Spleen (tissue), 11 donors: ENCODE data around the gene CYP51A1. TPM values are rescaled to one million over a fixed set of nuclear protein-coding genes. Genes with fewer than 3 reads are reported as not detected.
A peak's percentile ranks its signal among the peaks of the same experiment; 100 is the strongest.

Source experiments
- DNase-seq: peaks from one replicate; pipeline ENCODE4 v3.0.0-alpha.2; 2020
- H3K27ac ChIP-seq, 8 donors: fragments of 200-600 bp; sonication (generic) in 7 of 8; 1 replicate in 4 of 8; 2 replicates in 4 of 8; pipeline versions ENCODE4 v1.5.0 to v1.8.0; 2016 to 2021; ENCODE audit warnings: inconsistent platforms in 4 of 8, mild to moderate bottlenecking in 4 of 8, moderate library complexity in 1 of 8
- H3K27me3 ChIP-seq, 7 donors: fragments of 200-600 bp; sonication (generic) in 6 of 7; replicated peaks in 1 of 7; 1 replicate in 4 of 7; 2 replicates in 3 of 7; pipeline versions ENCODE4 v1.5.0 to v1.8.0; 2016 to 2021; ENCODE audit warnings: inconsistent platforms in 3 of 7, mild to moderate bottlenecking in 1 of 7
- H3K36me3 ChIP-seq, 6 donors: fragments of 200-600 bp; sonication (generic) in 5 of 6; 1 replicate in 4 of 6; 2 replicates in 2 of 6; pipeline versions ENCODE4 v1.5.0 to v1.8.0; 2016 to 2021; ENCODE audit warnings: inconsistent platforms in 2 of 6
- H3K4me1 ChIP-seq, 6 donors: fragments of 200-600 bp; sonication (generic) in 5 of 6; 1 replicate in 3 of 6; 2 replicates in 3 of 6; pipeline versions ENCODE4 v1.5.0 to v1.8.0; 2016 to 2021; ENCODE audit warnings: inconsistent platforms in 3 of 6
- H3K4me3 ChIP-seq, 8 donors: fragments of 200-600 bp; sonication (generic) in 7 of 8; 1 replicate in 4 of 8; 2 replicates in 4 of 8; pipeline versions ENCODE4 v1.5.0 to v1.8.0; 2016 to 2021; ENCODE audit warnings: inconsistent platforms in 4 of 8, mild to moderate bottlenecking in 4 of 8, moderate library complexity in 2 of 8
- H3K9me3 ChIP-seq, 8 donors: fragments of 200-600 bp; sonication (generic) in 7 of 8; 1 replicate in 4 of 8; 2 replicates in 4 of 8; pipeline versions ENCODE4 v1.5.0 to v1.8.0; 2016 to 2021; ENCODE audit warnings: inconsistent platforms in 4 of 8
- POLR2A ChIP-seq, 3 donors: fragments of 450-650 bp; IDR thresholded peaks; one replicate each; pipeline ENCODE4 v1.5.1; 2017; ENCODE audit warnings: antibody characterized with exemption in 3 of 3, mild to moderate bottlenecking in 1 of 3
- POLR2AphosphoS5 ChIP-seq, 3 donors: sonication (generic); formaldehyde crosslinking; IDR thresholded peaks; one replicate each; pipeline ENCODE4 v1.5.1; 2017; ENCODE audit warnings: antibody characterized with exemption in 3 of 3
- WGBS, 5 donors: extraction: QIAGEN DNeasy Blood & Tissue Kit in 3 of 5; methylation state at CpG; one replicate each; pipeline versions ENCODE4 v1.1.5 to v1.1.7; 2013 to 2018; 5-methylcytosine and 5-hydroxymethylcytosine counted together
- intact Hi-C: fragments of 100-400 bp; cut with DNase I; formaldehyde crosslinking; loops from one replicate; pipeline ENCODE4 v1.15.0; 2023; ENCODE audit warnings: low total_unique reads
- polyA plus RNA-seq, 3 donors: library from polyadenylated mRNA; stranded (reverse); fragments of 200-250 nt; gene quantifications; one replicate each; pipeline ENCODE4 v1.2.1, GENCODE V29; 2013
- total RNA-seq, 7 donors: library from RNA; depleted of rRNA in 3 of 7; stranded (reverse); fragments of >200 nt in 3 of 7; fragmentation: NEBNext Ultra II Directional in 4 of 7; extraction: Animal tissue kit (Norgen Biotek cat#: 25700) in 4 of 7; gene quantifications; one replicate each; pipeline versions ENCODE4 v1.1.0 to v1.2.1, GENCODE V29; 2016 to 2021
- TF ChIP-seq, protein P1 (sequence below), 11 experiments: fragments of 200-600 bp in 7 of 11; fragments of 450-650 bp in 4 of 11; sonication (generic) in 4 of 11; IDR thresholded peaks in 8 of 11; conservative IDR thresholded peaks in 3 of 11; 1 replicate in 7 of 11; 2 replicates in 4 of 11; pipeline versions ENCODE4 v1.4.0 to v1.8.0; 2016 to 2021; ENCODE audit warnings: antibody characterized with exemption in 11 of 11, inconsistent platforms in 4 of 11, mild to moderate bottlenecking in 1 of 11
- donor health status: healthy with polysubstance abuse.
- donor health status: DM: no; HTN: no; CAD: no; lungs with moderate emphysema.
- donor health status: DM: no; HTN: no; CAD: no.
- donor health status: Bipolar disorder and iron deficiency.
- donor health status: healthy.
- donor health status: DM: no; HTN: no; CAD: no.
- donor health status: DM: yes; HTN: yes; CAD: no.

Gene CYP51A1
- total and polyA plus RNA-seq, 10 donors = 4.2 to 34.4 (median 24.3) TPM

DNA sequence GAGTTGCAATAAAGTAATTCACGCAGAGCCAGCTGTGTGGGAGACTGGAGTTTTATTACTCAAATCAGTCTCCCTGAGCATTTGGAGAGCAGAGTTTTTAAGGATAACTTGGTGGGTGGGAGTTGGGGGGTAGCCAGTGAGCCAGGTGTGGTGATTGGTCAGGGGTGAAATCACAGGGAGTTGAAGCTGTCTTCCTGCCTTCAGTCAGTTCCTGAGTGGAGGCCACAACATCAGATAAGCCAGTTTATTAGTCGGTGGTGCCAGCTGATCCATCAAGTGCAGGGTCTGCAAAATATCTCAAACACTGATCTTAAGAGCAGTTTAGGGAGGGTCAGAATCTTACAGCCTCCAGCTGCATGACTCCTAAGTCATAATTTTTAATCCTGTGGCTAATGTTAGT, 3.3 kb upstream of the CYP51A1 start:
- peaks cover 4 to 24% (median 18%) of the 10 kb centered on the region in 6 donors for H3K4me1 ChIP-seq
- H3K27me3 ChIP-seq = no peaks in the 10 kb centered on the region
- H3K9me3 ChIP-seq = no peaks in the 10 kb centered on the region
- no peak overlapping the region for H3K4me3 ChIP-seq
- 42 to 46% (median 43%) methylated on average over 2 of the region's 2 CpGs for WGBS, 5 donors
- intact Hi-C loops = no loop called here
- no peak for DNase-seq
- H3K27ac ChIP-seq = no peak overlapping the region
- no peaks in the 10 kb centered on the region for H3K36me3 ChIP-seq
- TF ChIP-seq, protein P1, sequence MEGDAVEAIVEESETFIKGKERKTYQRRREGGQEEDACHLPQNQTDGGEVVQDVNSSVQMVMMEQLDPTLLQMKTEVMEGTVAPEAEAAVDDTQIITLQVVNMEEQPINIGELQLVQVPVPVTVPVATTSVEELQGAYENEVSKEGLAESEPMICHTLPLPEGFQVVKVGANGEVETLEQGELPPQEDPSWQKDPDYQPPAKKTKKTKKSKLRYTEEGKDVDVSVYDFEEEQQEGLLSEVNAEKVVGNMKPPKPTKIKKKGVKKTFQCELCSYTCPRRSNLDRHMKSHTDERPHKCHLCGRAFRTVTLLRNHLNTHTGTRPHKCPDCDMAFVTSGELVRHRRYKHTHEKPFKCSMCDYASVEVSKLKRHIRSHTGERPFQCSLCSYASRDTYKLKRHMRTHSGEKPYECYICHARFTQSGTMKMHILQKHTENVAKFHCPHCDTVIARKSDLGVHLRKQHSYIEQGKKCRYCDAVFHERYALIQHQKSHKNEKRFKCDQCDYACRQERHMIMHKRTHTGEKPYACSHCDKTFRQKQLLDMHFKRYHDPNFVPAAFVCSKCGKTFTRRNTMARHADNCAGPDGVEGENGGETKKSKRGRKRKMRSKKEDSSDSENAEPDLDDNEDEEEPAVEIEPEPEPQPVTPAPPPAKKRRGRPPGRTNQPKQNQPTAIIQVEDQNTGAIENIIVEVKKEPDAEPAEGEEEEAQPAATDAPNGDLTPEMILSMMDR (IDR thresholded peaks at IDR 0.05 in 8 of 11, conservative IDR thresholded peaks at IDR 0.05 in 3 of 11) = no peak
- TF ChIP-seq POLR2AphosphoS5 (IDR thresholded peaks at IDR 0.05) = no peak
- no peak for TF ChIP-seq POLR2A (IDR thresholded peaks at IDR 0.05)

DNA sequence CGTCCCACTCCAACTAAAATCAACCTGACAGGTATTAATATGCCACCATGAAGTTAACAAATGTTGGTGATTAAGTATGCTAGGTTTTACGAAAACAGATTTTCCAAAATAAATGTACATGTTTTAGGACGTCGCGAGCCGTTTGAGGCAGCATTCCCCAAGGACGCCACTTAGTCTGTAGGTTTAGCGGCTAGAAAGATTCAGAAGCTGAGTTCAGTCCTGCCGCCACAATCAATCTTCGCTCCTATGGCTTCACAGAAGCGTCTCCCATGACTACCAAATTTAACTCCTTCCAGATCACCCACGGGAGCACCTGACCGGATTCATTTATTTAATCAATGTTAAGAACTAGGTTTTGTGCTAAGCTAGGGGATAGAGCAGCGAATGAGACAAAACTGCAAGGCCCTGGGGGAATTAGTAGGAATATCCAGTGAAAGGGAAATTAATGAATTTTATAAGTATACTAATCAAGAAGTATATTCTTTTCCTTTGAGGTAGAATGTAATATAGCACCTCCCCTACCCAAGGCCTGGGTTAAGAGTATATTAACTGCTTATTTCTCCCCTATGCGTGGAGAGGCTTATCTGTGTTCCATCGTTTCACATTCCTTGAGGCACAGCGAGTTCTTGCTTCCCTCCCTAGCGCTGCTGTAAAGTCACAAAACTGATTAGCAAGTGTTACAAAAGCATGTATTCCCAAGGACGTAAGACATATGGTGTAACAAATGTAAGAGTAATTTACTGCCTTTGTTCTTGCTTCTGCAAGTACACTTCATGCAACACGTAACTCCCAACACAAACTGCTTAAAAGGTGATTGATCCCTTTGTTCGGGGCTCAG, 994 bp upstream of the CYP51A1 start:
- no peak for TF ChIP-seq POLR2AphosphoS5 (IDR thresholded peaks at IDR 0.05)
- TF ChIP-seq POLR2A (IDR thresholded peaks at IDR 0.05) = no peak
- TF ChIP-seq, protein P1 (IDR thresholded peaks at IDR 0.05 in 8 of 11, conservative IDR thresholded peaks at IDR 0.05 in 3 of 11) = no peak
- H3K36me3 ChIP-seq = peaks cover 0 to 8% (median 0%) of the 10 kb centered on the region in 6 donors
- intact Hi-C loops = no loop called here
- no peaks in the 10 kb centered on the region for H3K27me3 ChIP-seq
- DNase-seq = no peak
- no peaks in the 10 kb centered on the region for H3K9me3 ChIP-seq
- H3K4me1 ChIP-seq = peaks cover 4 to 45% (median 27%) of the 10 kb centered on the region in 6 donors
- H3K27ac ChIP-seq = peak overlapping the region; percentile 88 to 97 (median 97)
- 33 to 39% (median 35%) methylated on average over 20 to 21 of the region's 21 CpGs for WGBS, 5 donors
- peak overlapping the region; percentile 74 to 98 (median 92) for H3K4me3 ChIP-seq

DNA sequence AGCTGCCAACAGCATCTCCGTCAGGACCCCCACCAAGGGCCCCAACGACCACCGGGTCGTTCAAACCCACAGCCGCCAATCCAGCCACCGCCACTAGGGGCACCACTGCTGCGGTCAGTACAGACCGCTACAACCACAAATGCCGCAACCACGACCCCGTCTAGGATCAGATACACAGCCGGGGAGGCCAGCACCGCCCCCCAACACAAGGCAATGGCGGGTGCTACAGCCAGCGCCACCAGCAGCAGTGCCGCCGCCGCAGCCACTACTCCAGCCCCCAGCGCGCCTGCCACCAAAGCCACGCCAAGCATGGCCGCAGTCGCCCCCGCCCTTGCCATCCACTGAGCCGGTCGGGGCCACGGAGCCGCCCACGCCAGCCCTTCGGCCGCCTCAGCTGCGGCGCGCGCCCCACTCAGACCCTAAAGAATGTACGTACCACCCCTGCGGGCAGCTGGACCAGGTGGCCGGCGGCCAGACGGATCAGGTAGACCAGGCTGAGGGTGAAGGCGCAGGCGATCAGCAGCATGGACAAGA, 473 bp downstream of the CYP51A1 start:
- DNase-seq = peak; percentile 92
- peak overlapping the region; percentile 74 to 98 (median 92) for H3K4me3 ChIP-seq
- peaks cover 0 to 23% (median 2%) of the 10 kb centered on the region in 6 donors for H3K36me3 ChIP-seq
- no peaks in the 10 kb centered on the region for H3K27me3 ChIP-seq
- H3K27ac ChIP-seq = peak overlapping the region; percentile 88 to 97 (median 97)
- intact Hi-C loops = no loop called here
- H3K4me1 ChIP-seq = peaks cover 4 to 48% (median 27%) of the 10 kb centered on the region in 6 donors
- 0 to 1% (median 0%) methylated on average over 7 to 42 of the region's 42 CpGs for WGBS, 5 donors
- H3K9me3 ChIP-seq = no peaks in the 10 kb centered on the region
- TF ChIP-seq POLR2AphosphoS5 (IDR thresholded peaks at IDR 0.05) = no peak
- TF ChIP-seq, protein P1 (IDR thresholded peaks at IDR 0.05 in 8 of 11, conservative IDR thresholded peaks at IDR 0.05 in 3 of 11) = peak; percentile 50 to 91 (median 81)
- no peak for TF ChIP-seq POLR2A (IDR thresholded peaks at IDR 0.05)
